NCI-H2029 (cell line): Measurements from ENCODE around the gene HOXA4.

Experiments used
- DNase-seq: peaks from one replicate; lab custom pipeline; 2025; lab: John Stamatoyannopoulos, UW

HOXA4 gene

GRCh38 chr7:27104341-27105058, 26.1 kb downstream of the HOXA4 start:
- no peak for DNase-seq

GRCh38 chr7:27103489-27104226, 26.9 kb downstream of the HOXA4 start:
- DNase-seq = no peak

DNA sequence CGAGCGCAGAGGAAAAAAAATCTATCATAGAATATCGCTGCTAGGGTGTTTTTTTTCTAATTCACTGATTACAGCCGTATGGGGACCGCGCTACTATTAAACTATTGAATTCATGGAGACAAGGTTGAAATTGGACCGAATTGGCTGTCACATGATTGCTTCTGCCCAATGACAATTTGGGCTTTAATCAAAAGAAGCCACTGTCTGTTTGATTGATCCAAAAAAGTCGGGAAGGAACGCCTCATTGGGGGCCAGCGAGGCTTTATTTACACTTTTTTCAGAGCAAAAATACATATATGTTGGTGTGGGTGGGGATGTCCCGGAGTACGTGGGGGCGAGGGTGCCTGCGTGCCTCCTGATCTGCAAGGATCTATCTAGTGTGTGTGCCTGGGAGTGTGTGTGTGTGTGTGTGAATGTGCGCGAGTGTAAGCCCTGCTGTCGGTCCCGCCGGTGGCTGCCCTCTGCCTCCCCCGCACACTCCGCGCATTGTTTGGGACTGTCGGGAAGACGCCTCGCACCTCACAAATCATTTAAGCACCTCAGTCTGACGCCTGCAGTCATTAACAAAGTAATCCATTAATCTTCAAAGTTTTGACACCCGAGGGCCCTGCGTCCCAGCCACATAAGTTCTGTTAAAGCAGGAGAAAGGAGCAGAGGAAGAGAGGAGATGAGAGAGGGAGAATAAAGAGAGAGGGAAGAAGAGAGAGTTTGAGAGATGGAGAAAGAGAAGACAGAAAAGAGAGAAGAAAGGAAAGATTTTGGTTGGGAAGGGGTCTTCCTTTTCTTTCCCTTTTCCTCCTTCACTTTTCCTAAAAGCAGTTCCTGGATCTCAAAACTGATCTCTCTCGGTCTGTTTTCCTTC, 27.7 kb downstream of the HOXA4 start, which contains the start of gene HOXA2:
HOXA2 (minus strand) TSS at position 103 of the 862 bp plus-strand sequence. CDS start 183 bp downstream, outside the sequence.
- no peak for DNase-seq

GRCh38 chr7:27101957-27102580, 28.5 kb downstream of the HOXA4 start:
- no peak for DNase-seq

DNA sequence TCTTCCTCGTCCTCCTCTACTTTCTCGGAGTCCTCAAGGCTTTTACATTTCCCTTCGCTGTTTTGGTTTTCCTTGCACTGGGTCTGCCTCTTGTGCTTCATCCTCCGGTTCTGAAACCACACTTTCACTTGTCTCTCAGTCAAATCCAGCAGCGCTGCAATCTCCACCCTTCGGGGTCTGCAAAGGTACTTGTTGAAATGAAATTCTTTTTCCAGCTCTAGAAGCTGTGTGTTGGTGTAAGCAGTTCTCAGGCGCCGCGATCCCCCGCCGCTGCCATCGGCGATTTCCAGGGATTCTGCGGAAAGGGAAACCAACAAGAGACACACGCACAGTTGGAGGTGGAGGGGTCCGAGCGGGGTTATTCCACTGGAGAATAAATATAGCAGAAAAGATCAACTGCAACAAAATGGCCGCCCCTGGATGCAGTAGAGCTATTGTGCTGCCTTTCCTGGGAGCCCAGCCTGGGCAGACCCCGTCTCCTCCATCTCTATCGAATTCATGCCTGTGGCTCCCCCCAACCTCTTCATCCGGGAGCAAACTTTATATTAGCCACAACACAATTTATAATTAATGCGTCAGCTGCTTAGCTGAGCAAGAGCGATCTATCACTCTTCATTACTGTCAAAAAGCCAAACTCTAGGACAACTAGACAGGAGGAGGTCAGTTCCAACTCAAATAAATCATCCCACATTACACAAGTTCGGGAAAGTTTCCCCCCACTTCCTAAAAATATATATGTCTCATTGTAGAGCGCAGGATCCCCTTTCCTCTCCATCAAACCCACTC, 29.2 kb downstream of the HOXA4 start:
- DNase-seq = no peak

- DNase-seq = no peak
Measured at GRCh38 chr7:27100694-27101170, 29.8 kb downstream of the HOXA4 start.

DNA sequence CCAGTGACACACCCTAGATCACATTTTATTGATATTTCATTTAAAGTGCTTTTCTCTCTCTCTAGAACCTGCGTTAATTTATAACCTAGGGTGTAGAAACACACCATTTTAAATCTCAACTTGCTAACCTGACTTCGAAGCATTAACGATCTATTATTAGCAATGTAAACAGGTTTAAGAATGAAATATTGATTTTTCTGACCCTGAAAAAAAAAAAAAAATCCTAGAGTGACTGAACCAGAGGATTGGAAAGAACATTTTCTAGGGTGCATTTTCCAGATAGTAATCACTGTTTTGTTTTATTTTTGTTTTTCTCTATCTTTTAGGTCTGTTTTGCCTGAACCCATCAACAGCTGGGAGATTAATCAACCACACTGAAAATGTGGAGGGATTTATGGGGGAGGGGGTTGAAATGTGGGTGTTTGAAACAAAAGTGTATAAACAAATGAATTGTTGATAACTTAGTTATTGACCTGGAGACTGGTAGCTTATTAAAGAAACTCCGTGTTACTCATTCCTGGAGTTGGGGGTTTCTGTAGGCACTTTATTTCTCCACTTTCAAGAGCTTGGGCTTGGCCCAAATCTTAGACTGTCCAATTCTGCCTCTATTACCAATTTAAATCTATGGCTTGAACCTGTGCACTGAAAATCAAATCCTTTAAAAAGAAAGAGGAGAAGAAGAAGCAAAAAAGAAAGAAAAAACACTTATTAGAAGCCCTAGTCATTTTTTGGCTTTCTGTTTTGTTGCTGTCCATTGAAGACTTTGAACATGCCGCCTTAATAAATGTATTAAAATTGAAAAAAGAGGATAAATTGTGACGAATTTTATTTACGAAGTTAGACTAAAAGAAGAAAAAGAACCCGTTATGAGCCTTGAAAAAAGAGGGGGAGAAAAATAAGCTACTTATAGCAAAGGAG, 30.8 kb downstream of the HOXA4 start:
- DNase-seq = no peak

- no peak for DNase-seq
Measured at GRCh38 chr7:27098578-27099451, 31.7 kb downstream of the HOXA4 start.

GRCh38 chr7:27097686-27098577, 32.6 kb downstream of the HOXA4 start:
- DNase-seq = no peak

GRCh38 chr7:27096768-27097514, 33.6 kb downstream of the HOXA4 start:
- DNase-seq = no peak

DNA sequence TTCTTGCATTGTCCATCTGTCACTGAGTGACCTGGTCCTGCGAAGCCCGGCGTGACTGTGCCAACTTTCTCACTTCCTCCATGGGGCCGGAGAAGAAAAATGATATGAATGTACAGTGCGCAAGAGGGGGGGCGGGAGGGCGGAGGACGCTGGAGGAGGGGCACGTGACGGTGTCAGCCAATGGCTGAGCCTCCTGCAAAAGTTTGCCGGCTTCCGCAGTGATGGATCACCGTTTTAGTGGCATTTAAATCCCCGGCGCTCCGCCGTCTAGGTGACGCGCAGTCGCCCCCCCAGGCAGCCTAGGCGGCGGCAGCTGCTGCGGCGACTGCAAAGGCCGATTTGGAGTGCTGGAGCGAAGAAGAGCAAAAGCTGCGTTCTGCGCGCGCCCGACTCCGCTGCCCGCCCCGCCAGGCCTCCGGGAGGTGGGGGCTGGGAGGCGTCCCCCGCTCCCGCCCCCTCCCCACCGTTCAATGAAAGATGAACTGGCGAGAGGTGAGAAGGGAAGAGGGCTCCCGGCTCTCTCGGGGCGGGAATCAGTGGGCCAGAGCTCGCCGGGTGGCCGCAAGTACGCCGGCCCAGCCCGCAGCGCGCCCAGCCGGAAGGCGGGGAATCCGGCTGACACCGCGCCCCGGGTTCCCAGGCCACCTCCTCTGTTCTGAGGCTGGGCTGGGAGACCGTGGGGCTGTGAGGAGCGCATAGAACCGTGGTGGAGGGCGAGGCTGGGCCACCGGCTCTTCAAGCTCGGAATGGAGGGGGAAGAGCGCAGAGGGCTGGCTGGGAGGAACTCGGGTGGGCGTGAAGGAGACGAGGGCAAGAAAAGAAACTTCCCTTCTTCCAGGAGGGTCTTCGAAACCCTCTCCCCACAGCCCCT, 34.4 kb downstream of the HOXA4 start, which contains the start of gene HOXA1:
HOXA1 (minus strand) TSS at position 104 of the 871 bp plus-strand sequence; CDS start at position 16, 88 bp downstream.
- DNase-seq = no peak

GRCh38 chr7:27095050-27095896, 35.3 kb downstream of the HOXA4 start:
- no peak for DNase-seq

- DNase-seq = no peak
Measured at GRCh38 chr7:27094304-27095049, 36.1 kb downstream of the HOXA4 start.

- DNase-seq = no peak
Measured at GRCh38 chr7:27093184-27093895, 37.2 kb downstream of the HOXA4 start.
